LNCAP (cell line): ENCODE results near the gene EXOC6B.
A peak's percentile ranks its signal among the peaks of the same experiment; 100 is the strongest.

ENCODE experiments used
- CTCF ChIP-seq: fragments of 450-650 bp; IDR thresholded peaks from 2 replicates; pipeline ENCODE4 v1.5.1; 2017; ENCODE audit warnings: mild to moderate bottlenecking

The EXOC6B gene

GRCh38 chr2:72367530-72368225, 458.2 kb downstream of the EXOC6B start:
- TF ChIP-seq CTCF: peak; percentile 57

- TF ChIP-seq CTCF: no peak
Measured at GRCh38 chr2:72363406-72363805, 462.4 kb downstream of the EXOC6B start.

- no peak for TF ChIP-seq CTCF
Measured at GRCh38 chr2:72362733-72363132, 463.1 kb downstream of the EXOC6B start.

- TF ChIP-seq CTCF: no peak
Measured at GRCh38 chr2:72361521-72361920, 464.3 kb downstream of the EXOC6B start.

- no peak for TF ChIP-seq CTCF
Measured at GRCh38 chr2:72361042-72361441, 464.8 kb downstream of the EXOC6B start.

GRCh38 chr2:72350852-72351251, 475.0 kb downstream of the EXOC6B start:
- TF ChIP-seq CTCF: no peak

GRCh38 chr2:72349016-72349415, 476.8 kb downstream of the EXOC6B start:
- TF ChIP-seq CTCF: no peak

GRCh38 chr2:72347081-72347480, 478.8 kb downstream of the EXOC6B start:
- no peak for TF ChIP-seq CTCF
